NOMO-1 treated with DMSO at 0.1 percent for 48 hours (cell line): ENCODE measurements around the gene EPSTI1.
A peak's percentile ranks its signal among the peaks of the same experiment; 100 is the strongest.
"Not testable (repeated sequence)": the region's sequence is repeated elsewhere in the genome, so short reads cannot be mapped to it uniquely, and the experiment has no call there.

Experiments
- DNase-seq: peaks from one replicate; lab custom pipeline; 2025; ENCODE audit not compliant: unreplicated experiment; lab: John Stamatoyannopoulos, UW

Gene EPSTI1

GRCh38 chr13:43006893-43007631 lies 15.0 kb upstream of the EPSTI1 start:
- no peak for DNase-seq

- DNase-seq = no peak
These were observed 13.6 kb upstream of the EPSTI1 start for GRCh38 chr13:43005460-43006236.

- DNase-seq = no peak
These were observed 11.7 kb upstream of the EPSTI1 start for GRCh38 chr13:43003729-43004128.

- DNase-seq = no peak
These were observed 11.0 kb upstream of the EPSTI1 start for GRCh38 chr13:43003010-43003409.

- no peak for DNase-seq
These were observed 10.0 kb upstream of the EPSTI1 start for GRCh38 chr13:43002021-43002420.

- DNase-seq = no peak
These were observed 8.6 kb upstream of the EPSTI1 start for GRCh38 chr13:43000676-43001075.

GRCh38 chr13:42999491-42999890 lies 7.5 kb upstream of the EPSTI1 start:
- no peak for DNase-seq

- DNase-seq = no peak
These were observed 5.3 kb upstream of the EPSTI1 start for GRCh38 chr13:42997381-42997780.

- DNase-seq = peak; percentile 36
These were observed 4.5 kb upstream of the EPSTI1 start for GRCh38 chr13:42996584-42996983.

- no peak for DNase-seq
These were observed 2.8 kb upstream of the EPSTI1 start for GRCh38 chr13:42994878-42995277.

- DNase-seq = no peak
These were observed 702 bp upstream of the EPSTI1 start for GRCh38 chr13:42992764-42993122.

- not testable (repeated sequence) for DNase-seq
These were observed 676 bp downstream of the EPSTI1 start for GRCh38 chr13:42991233-42991897.

GRCh38 chr13:42990291-42991232 lies 1.5 kb downstream of the EPSTI1 start:
- DNase-seq = no peak

GRCh38 chr13:42986176-42986574 lies 5.9 kb downstream of the EPSTI1 start:
- DNase-seq = no peak

- DNase-seq = no peak
These were observed 6.5 kb downstream of the EPSTI1 start for GRCh38 chr13:42985312-42986175.

GRCh38 chr13:42984691-42985090 lies 7.3 kb downstream of the EPSTI1 start:
- no peak for DNase-seq

- DNase-seq = no peak
These were observed 8.0 kb downstream of the EPSTI1 start for GRCh38 chr13:42984026-42984425.

GRCh38 chr13:42981853-42982252 lies 10.2 kb downstream of the EPSTI1 start:
- no peak for DNase-seq

GRCh38 chr13:42981317-42981716 lies 10.7 kb downstream of the EPSTI1 start:
- DNase-seq = no peak

- DNase-seq = peak; percentile 85
These were observed 14.8 kb downstream of the EPSTI1 start for GRCh38 chr13:42977219-42977659.
